GM23338 (cell line): ENCODE results near the gene PPM1H. TPM values are rescaled to one million over a fixed set of nuclear protein-coding genes. Genes with fewer than 3 reads are reported as not detected.

Experiments
- ATAC-seq: fragments of 200-7000 bp; cut with Tn5 transposase; 3 replicates; pipeline ENCODE4 v1.9.1; 2020
- DNase-seq: peaks from one replicate; pipeline ENCODE4 v3.0.0-alpha.2; 2015; ENCODE audit warnings: low spot score
- H2AFZ ChIP-seq: fragments of 200-600 bp; sonication (generic); 2 replicates; pipeline ENCODE4 v1.8.0; 2016; ENCODE audit warnings: antibody characterized with exemption, mild to moderate bottlenecking, moderate library complexity
- H3F3A ChIP-seq: fragments of 200-600 bp; sonication (generic); replicated peaks from 2 replicates; pipeline ENCODE4 v1.8.0; 2017; ENCODE audit warnings: antibody characterized with exemption, mixed run types, low read depth
- H3K27ac ChIP-seq: fragments of 200-600 bp; sonication (generic); 2 replicates; pipeline ENCODE4 v1.6.1; 2016; ENCODE audit warnings: low read depth
- H3K27me3 ChIP-seq: fragments of 200-600 bp; sonication (generic); 2 replicates; pipeline ENCODE4 v1.8.0; 2016; ENCODE audit warnings: mild to moderate bottlenecking, mixed run types, moderate library complexity; ENCODE audit not compliant: insufficient read depth
- H3K36me3 ChIP-seq: fragments of 200-600 bp; sonication (generic); 2 replicates; pipeline ENCODE4 v1.8.0; 2016; ENCODE audit warnings: mild to moderate bottlenecking; ENCODE audit not compliant: insufficient read depth
- H3K4me1 ChIP-seq: fragments of 200-600 bp; sonication (generic); 2 replicates; pipeline ENCODE4 v1.8.0; 2016; ENCODE audit warnings: mild to moderate bottlenecking, moderate library complexity; ENCODE audit not compliant: insufficient read depth
- H3K4me2 ChIP-seq: fragments of 200-600 bp; sonication (generic); 2 replicates; pipeline ENCODE4 v1.7.1; 2017; ENCODE audit warnings: mixed run types
- H3K4me3 ChIP-seq: fragments of 200-600 bp; sonication (generic); 2 replicates; pipeline ENCODE4 v1.6.1; 2016; ENCODE audit warnings: mixed run types
- H3K79me2 ChIP-seq: fragments of 200-600 bp; sonication (generic); replicated peaks from 2 replicates; pipeline ENCODE4 v1.8.0; 2017; ENCODE audit warnings: mild to moderate bottlenecking; ENCODE audit not compliant: insufficient read depth
- H3K9me2 ChIP-seq: fragments of 200-600 bp; sonication (generic); 2 replicates; pipeline ENCODE4 v1.8.0; 2017; ENCODE audit not compliant: insufficient read depth
- H4K20me1 ChIP-seq: fragments of 200-600 bp; sonication (generic); replicated peaks from 2 replicates; pipeline ENCODE4 v1.8.0; 2017; ENCODE audit warnings: mild to moderate bottlenecking; ENCODE audit not compliant: insufficient read depth
- H3K27ac Mint-ChIP-seq: 2 replicates; pipeline ENCODE4 v1.8.0; 2020; ENCODE audit warnings: inconsistent platforms, mild to moderate bottlenecking, moderate library complexity, mixed read lengths
- H3K27me3 Mint-ChIP-seq: 3 replicates; pipeline ENCODE4 v1.8.0; 2022; ENCODE audit warnings: low read depth, mild to moderate bottlenecking, moderate library complexity, mixed read lengths, inconsistent platforms; ENCODE audit not compliant: insufficient read depth, poor library complexity
- H3K36me3 Mint-ChIP-seq: 3 replicates; pipeline ENCODE4 v1.8.0; 2021; ENCODE audit warnings: low read depth, mild to moderate bottlenecking, inconsistent platforms, moderate library complexity, mixed read lengths
- H3K4me1 Mint-ChIP-seq: 3 replicates; pipeline ENCODE4 v1.8.0; 2020; ENCODE audit warnings: mild to moderate bottlenecking, inconsistent platforms, mixed read lengths
- H3K4me3 Mint-ChIP-seq: 3 replicates; pipeline ENCODE4 v1.8.0; 2021; ENCODE audit warnings: moderate library complexity, mild to moderate bottlenecking, inconsistent platforms, mixed read lengths
- H3K9me3 Mint-ChIP-seq: 3 replicates; pipeline ENCODE4 v1.8.0; 2020; ENCODE audit warnings: moderate library complexity, mild to moderate bottlenecking, inconsistent platforms, mixed read lengths
- EZH2 ChIP-seq: fragments of 200-600 bp; sonication (generic); IDR thresholded peaks from one replicate; pipeline ENCODE4 v1.8.0; 2017; ENCODE audit warnings: antibody characterized with exemption, mild to moderate bottlenecking, low read depth; ENCODE audit not compliant: unreplicated experiment
- JUNB ChIP-seq: IDR thresholded peaks from one replicate; pipeline ENCODE4 v1.6.1; 2016; ENCODE audit warnings: antibody characterized with exemption; ENCODE audit not compliant: unreplicated experiment
- STAT1 ChIP-seq: IDR thresholded peaks from one replicate; pipeline ENCODE4 v1.6.1; 2016; ENCODE audit warnings: antibody characterized with exemption; ENCODE audit not compliant: unreplicated experiment
- ZNF114 ChIP-seq: fragments of 250-450 bp; sonication (Bioruptor Pico); IDR thresholded peaks from 2 replicates; pipeline ENCODE4 v1.5.0; 2020; ENCODE audit warnings: mild to moderate bottlenecking, moderate library complexity
- ZNF331 ChIP-seq: fragments of 250-450 bp; sonication (Bioruptor Pico); IDR thresholded peaks from 2 replicates; pipeline ENCODE4 v1.5.0; 2020; ENCODE audit warnings: low read depth, mild to moderate bottlenecking, moderate library complexity
- polyA plus RNA-seq: library from polyadenylated mRNA; unstranded; fragments of >200 nt; fragmentation: Nextera tagmentation; extraction: Ambion mirVana; gene quantifications from 2 replicates; pipeline ENCODE4 v1.2.1, GENCODE V29; 2016
- total RNA-seq: library from RNA; depleted of rRNA; stranded (reverse); fragments of >200 nt; shearing (Covaris generic); gene quantifications from 2 replicates; pipeline ENCODE4 v1.2.3, GENCODE V29; 2014
- TF ChIP-seq, protein P1 (sequence below), 2 experiments: fragments of 200-600 bp in 1 of 2; sonication (generic) in 1 of 2; conservative IDR thresholded peaks; 2 replicates each; pipeline versions ENCODE4 v1.5.1 to v1.6.1; 2016 to 2017; ENCODE audit warnings: antibody characterized with exemption in 2 of 2, low read depth in 2 of 2, mild to moderate bottlenecking in 2 of 2, moderate library complexity in 1 of 2
- TF ChIP-seq, protein P2 (sequence below): fragments of 250-450 bp; sonication (Bioruptor Pico); IDR thresholded peaks from 2 replicates; pipeline ENCODE4 v1.5.0; 2020; ENCODE audit warnings: mild to moderate bottlenecking, moderate library complexity

Gene PPM1H
- total and polyA plus RNA-seq, 2 experiments from 2014 or later, result 11.4 to 41.2 TPM

DNA sequence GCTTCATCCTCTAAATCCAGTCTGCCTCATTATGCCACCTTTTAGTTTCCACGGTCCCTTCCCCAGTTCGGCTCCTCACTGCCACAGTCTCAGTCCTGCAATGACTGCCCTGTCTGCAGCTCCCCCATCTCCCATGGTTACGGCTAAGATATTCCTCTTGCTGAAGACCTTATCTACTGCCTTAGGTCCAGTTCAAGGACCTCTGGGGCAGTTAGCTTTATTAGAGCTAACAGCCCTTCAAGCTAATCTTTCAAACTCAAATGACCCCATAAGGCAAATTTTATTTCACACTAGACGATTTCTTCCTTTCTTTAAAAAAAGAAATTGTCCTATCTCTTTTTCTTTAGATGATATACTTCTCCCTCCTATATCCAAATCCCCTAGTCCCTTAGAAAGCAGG lies 253.6 kb downstream of the PPM1H start:
- Histone ChIP-seq H2AFZ (no peak overlapping the region), H3K79me2 (no peaks in the 10 kb centered on the region; the same call in 1 of the 2 replicates), H3K36me3 (peaks cover 8% of the 10 kb centered on the region; the same call in 1 of the 2 replicates), H4K20me1 (no peaks in the 10 kb centered on the region), H3K4me2 (no peak overlapping the region), H3K9me2 (peaks cover 11% of the 10 kb centered on the region; the same call in 1 of the 2 replicates), H3K4me1 (peaks cover 25% of the 10 kb centered on the region), H3F3A (peaks cover 9% of the 10 kb centered on the region; the same call in 1 of the 2 replicates), H3K27ac (no peak overlapping the region), H3K4me3 (no peak overlapping the region), H3K27me3 (no peaks in the 10 kb centered on the region)
- Mint-ChIP-seq H3K36me3 (peaks cover 51% of the 10 kb centered on the region), H3K4me1 (peaks cover 30% of the 10 kb centered on the region), H3K4me3 (no peak overlapping the region), H3K27me3 (peaks cover 7% of the 10 kb centered on the region), H3K9me3 (peaks cover 32% of the 10 kb centered on the region), H3K27ac (no peak overlapping the region)
- TF ChIP-seq, protein P1, sequence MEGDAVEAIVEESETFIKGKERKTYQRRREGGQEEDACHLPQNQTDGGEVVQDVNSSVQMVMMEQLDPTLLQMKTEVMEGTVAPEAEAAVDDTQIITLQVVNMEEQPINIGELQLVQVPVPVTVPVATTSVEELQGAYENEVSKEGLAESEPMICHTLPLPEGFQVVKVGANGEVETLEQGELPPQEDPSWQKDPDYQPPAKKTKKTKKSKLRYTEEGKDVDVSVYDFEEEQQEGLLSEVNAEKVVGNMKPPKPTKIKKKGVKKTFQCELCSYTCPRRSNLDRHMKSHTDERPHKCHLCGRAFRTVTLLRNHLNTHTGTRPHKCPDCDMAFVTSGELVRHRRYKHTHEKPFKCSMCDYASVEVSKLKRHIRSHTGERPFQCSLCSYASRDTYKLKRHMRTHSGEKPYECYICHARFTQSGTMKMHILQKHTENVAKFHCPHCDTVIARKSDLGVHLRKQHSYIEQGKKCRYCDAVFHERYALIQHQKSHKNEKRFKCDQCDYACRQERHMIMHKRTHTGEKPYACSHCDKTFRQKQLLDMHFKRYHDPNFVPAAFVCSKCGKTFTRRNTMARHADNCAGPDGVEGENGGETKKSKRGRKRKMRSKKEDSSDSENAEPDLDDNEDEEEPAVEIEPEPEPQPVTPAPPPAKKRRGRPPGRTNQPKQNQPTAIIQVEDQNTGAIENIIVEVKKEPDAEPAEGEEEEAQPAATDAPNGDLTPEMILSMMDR (conservative IDR thresholded peaks at IDR 0.05; ENCODE audit: low read depth in 2 of 2), result no peak
- no peak for ATAC-seq
- DNase-seq, result no peak

DNA sequence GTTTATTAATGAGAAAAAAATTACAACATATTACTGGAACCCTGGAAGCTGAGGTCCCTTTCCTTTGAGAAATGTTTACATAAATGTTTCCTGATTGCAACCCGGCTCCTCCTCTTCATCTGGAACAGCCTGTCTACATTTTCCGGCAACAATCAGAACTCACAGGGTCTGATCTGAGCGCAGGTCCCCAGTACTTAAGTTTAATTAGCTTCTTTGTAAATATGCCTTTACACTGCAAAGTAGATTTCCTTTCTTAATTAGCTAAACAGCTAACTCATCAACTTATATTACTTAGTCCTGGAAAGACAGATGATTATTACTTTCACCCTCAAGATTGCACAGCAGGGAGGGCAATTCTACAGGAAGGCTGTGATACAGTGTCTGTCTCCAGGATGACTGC lies 255.3 kb downstream of the PPM1H start:
- peaks cover 41% of the 10 kb centered on the region for H3K9me3 Mint-ChIP-seq
- no peak overlapping the region for H3K27ac Mint-ChIP-seq
- H3K36me3 Mint-ChIP-seq, result peaks cover 64% of the 10 kb centered on the region
- TF ChIP-seq STAT1 (no peak), JUNB (no peak), ZNF331 (CRISPR knock-in tag) (no peak), ZNF114 (CRISPR knock-in tag) (no peak), EZH2 (no peak)
- TF ChIP-seq, protein P1 (conservative IDR thresholded peaks at IDR 0.05; ENCODE audit: low read depth in 2 of 2), result no peak
- TF ChIP-seq, protein P2, sequence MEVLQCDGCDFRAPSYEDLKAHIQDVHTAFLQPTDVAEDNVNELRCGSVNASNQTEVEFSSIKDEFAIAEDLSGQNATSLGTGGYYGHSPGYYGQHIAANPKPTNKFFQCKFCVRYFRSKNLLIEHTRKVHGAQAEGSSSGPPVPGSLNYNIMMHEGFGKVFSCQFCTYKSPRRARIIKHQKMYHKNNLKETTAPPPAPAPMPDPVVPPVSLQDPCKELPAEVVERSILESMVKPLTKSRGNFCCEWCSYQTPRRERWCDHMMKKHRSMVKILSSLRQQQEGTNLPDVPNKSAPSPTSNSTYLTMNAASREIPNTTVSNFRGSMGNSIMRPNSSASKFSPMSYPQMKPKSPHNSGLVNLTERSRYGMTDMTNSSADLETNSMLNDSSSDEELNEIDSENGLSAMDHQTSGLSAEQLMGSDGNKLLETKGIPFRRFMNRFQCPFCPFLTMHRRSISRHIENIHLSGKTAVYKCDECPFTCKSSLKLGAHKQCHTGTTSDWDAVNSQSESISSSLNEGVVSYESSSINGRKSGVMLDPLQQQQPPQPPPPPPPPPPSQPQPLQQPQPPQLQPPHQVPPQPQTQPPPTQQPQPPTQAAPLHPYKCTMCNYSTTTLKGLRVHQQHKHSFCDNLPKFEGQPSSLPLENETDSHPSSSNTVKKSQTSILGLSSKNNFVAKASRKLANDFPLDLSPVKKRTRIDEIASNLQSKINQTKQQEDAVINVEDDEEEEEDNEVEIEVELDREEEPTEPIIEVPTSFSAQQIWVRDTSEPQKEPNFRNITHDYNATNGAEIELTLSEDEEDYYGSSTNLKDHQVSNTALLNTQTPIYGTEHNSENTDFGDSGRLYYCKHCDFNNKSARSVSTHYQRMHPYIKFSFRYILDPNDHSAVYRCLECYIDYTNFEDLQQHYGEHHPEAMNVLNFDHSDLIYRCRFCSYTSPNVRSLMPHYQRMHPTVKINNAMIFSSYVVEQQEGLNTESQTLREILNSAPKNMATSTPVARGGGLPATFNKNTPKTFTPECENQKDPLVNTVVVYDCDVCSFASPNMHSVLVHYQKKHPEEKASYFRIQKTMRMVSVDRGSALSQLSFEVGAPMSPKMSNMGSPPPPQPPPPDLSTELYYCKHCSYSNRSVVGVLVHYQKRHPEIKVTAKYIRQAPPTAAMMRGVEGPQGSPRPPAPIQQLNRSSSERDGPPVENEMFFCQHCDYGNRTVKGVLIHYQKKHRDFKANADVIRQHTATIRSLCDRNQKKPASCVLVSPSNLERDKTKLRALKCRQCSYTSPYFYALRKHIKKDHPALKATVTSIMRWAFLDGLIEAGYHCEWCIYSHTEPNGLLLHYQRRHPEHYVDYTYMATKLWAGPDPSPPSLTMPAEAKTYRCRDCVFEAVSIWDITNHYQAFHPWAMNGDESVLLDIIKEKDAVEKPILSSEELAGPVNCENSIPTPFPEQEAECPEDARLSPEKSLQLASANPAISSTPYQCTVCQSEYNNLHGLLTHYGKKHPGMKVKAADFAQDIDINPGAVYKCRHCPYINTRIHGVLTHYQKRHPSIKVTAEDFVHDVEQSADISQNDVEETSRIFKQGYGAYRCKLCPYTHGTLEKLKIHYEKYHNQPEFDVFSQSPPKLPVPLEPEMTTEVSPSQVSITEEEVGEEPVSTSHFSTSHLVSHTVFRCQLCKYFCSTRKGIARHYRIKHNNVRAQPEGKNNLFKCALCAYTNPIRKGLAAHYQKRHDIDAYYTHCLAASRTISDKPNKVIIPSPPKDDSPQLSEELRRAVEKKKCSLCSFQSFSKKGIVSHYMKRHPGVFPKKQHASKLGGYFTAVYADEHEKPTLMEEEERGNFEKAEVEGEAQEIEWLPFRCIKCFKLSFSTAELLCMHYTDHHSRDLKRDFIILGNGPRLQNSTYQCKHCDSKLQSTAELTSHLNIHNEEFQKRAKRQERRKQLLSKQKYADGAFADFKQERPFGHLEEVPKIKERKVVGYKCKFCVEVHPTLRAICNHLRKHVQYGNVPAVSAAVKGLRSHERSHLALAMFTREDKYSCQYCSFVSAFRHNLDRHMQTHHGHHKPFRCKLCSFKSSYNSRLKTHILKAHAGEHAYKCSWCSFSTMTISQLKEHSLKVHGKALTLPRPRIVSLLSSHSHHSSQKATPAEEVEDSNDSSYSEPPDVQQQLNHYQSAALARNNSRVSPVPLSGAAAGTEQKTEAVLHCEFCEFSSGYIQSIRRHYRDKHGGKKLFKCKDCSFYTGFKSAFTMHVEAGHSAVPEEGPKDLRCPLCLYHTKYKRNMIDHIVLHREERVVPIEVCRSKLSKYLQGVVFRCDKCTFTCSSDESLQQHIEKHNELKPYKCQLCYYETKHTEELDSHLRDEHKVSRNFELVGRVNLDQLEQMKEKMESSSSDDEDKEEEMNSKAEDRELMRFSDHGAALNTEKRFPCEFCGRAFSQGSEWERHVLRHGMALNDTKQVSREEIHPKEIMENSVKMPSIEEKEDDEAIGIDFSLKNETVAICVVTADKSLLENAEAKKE, result no peak

More for the DNA sequence above, 255.3 kb downstream of the PPM1H start:
- peaks cover 16% of the 10 kb centered on the region for H3K4me1 Mint-ChIP-seq
- Histone ChIP-seq H3K4me2 (no peak overlapping the region), H3K4me1 (peaks cover 16% of the 10 kb centered on the region), H3K27me3 (no peaks in the 10 kb centered on the region), H3K9me2 (peaks cover 21% of the 10 kb centered on the region; the same call in 1 of the 2 replicates), H3F3A (peaks cover 9% of the 10 kb centered on the region; the same call in 1 of the 2 replicates), H3K4me3 (no peak overlapping the region), H3K27ac (no peak overlapping the region), H3K79me2 (no peaks in the 10 kb centered on the region; the same call in 1 of the 2 replicates), H3K36me3 (peaks cover 8% of the 10 kb centered on the region; the same call in 1 of the 2 replicates), H4K20me1 (no peaks in the 10 kb centered on the region), H2AFZ (no peak overlapping the region)
- ATAC-seq (no peak), DNase-seq (no peak)
- H3K27me3 Mint-ChIP-seq, result peaks cover 5% of the 10 kb centered on the region
- no peak overlapping the region for H3K4me3 Mint-ChIP-seq
